Measurements from ENCODE around the gene VPS35.
"Not testable (repeated sequence)": the region's sequence is repeated elsewhere in the genome, so short reads cannot be mapped to it uniquely, and the experiment has no call there.

Gene VPS35

GRCh38 chr16:46712911-46713310, 23.9 kb upstream of the VPS35 start:
- DNase-seq (ENCODE audit: low read depth): no peak

- DNase-seq (ENCODE audit: low read depth): no peak
Observed at GRCh38 chr16:46711106-46712058, 22.4 kb upstream of the VPS35 start.

- no peak for DNase-seq (ENCODE audit: low read depth)
Observed at GRCh38 chr16:46709469-46710005, 20.6 kb upstream of the VPS35 start.

- DNase-seq (ENCODE audit: low read depth): no peak
Observed at GRCh38 chr16:46706642-46707041, 17.7 kb upstream of the VPS35 start.

GRCh38 chr16:46702030-46702429, 13.1 kb upstream of the VPS35 start:
- no peak for DNase-seq (ENCODE audit: low read depth)

- no peak for DNase-seq (ENCODE audit: low read depth)
Observed at GRCh38 chr16:46701615-46702014, 12.6 kb upstream of the VPS35 start.

GRCh38 chr16:46700048-46700447, 11.1 kb upstream of the VPS35 start:
- DNase-seq (ENCODE audit: low read depth): no peak

GRCh38 chr16:46696957-46697356, 8.0 kb upstream of the VPS35 start:
- DNase-seq (ENCODE audit: low read depth): no peak

- no peak for DNase-seq (ENCODE audit: low read depth)
Observed at GRCh38 chr16:46695937-46696336, 7.0 kb upstream of the VPS35 start.

- no peak for DNase-seq (ENCODE audit: low read depth)
Observed at GRCh38 chr16:46693598-46693997, 4.6 kb upstream of the VPS35 start.

GRCh38 chr16:46691726-46692125, 2.7 kb upstream of the VPS35 start:
- DNase-seq (ENCODE audit: low read depth): no peak

- no peak for DNase-seq (ENCODE audit: low read depth)
Observed at GRCh38 chr16:46690281-46691178, 1.6 kb upstream of the VPS35 start.

- DNase-seq (ENCODE audit: low read depth): peak; percentile 95
Observed at GRCh38 chr16:46689365-46690280, 645 bp upstream of the VPS35 start, which contains the start of gene ORC6. Gene ORC6 (plus strand): TSS chr16:46689659. CDS start chr16:46689706, 47 bp downstream.

GRCh38 chr16:46688101-46688653, 801 bp downstream of the VPS35 start:
- DNase-seq (ENCODE audit: low read depth): no peak

GRCh38 chr16:46687486-46687885, 1.5 kb downstream of the VPS35 start:
- no peak for DNase-seq (ENCODE audit: low read depth)

GRCh38 chr16:46686815-46687473, 2.0 kb downstream of the VPS35 start:
- no peak for DNase-seq (ENCODE audit: low read depth)

- not testable (repeated sequence) for DNase-seq (ENCODE audit: low read depth)
Observed at GRCh38 chr16:46681867-46682266, 7.1 kb downstream of the VPS35 start.

GRCh38 chr16:46677943-46678342, 11.0 kb downstream of the VPS35 start:
- not testable (repeated sequence) for DNase-seq (ENCODE audit: low read depth)

- DNase-seq (ENCODE audit: low read depth): peak; percentile 22
Observed at GRCh38 chr16:46673320-46674013, 15.5 kb downstream of the VPS35 start.

- no peak for DNase-seq (ENCODE audit: low read depth)
Observed at GRCh38 chr16:46662123-46662522, 26.9 kb downstream of the VPS35 start.
